Measurements from ENCODE around the gene NSD2.

GRCh38 chr4:1968686-1969295, 97.6 kb downstream of the NSD2 start:
- no peak for TF ChIP-seq CTCF (conservative IDR thresholded peaks at IDR 0.05 in 1 of 2, IDR thresholded peaks at IDR 0.05 in 1 of 2; ENCODE audit: extremely low read depth in 1 of 2, insufficient read depth in 1 of 2, low read depth in 1 of 2, low read length in 2 of 2)
- TF ChIP-seq EZH2 (IDR thresholded peaks at IDR 0.05; ENCODE audit: borderline replicate concordance, low read length): no peak
